Activated T-cell treated with anti-CD3 and anti-CD28 coated beads, Interleukin-2, amount 50 U/mL, for 4 hours (primary cell): Measurements from ENCODE around the gene TMEM87A. TPM values are rescaled to one million over a fixed set of nuclear protein-coding genes. Genes with fewer than 3 reads are reported as not detected.

Source experiments
- ATAC-seq, 2 donors: fragments of 200-7000 bp; cut with Tn5 transposase; one replicate each; pipeline ENCODE4 v1.10.0; 2021
- DNase-seq: peaks from one replicate; pipeline ENCODE4 v3.0.0-alpha.2; 2020
- H3K27me3 Mint-ChIP-seq: one replicate; pipeline ENCODE4 v1.8.0; 2021; ENCODE audit warnings: low read depth, mixed read lengths
- H3K36me3 Mint-ChIP-seq: one replicate; pipeline ENCODE4 v1.8.0; 2022; ENCODE audit warnings: mixed read lengths; ENCODE audit not compliant: insufficient read depth
- H3K4me1 Mint-ChIP-seq: one replicate; pipeline ENCODE4 v1.8.0; 2021; ENCODE audit warnings: low read depth, mixed read lengths
- H3K4me3 Mint-ChIP-seq: one replicate; pipeline ENCODE4 v1.8.0; 2021; ENCODE audit warnings: mild to moderate bottlenecking, moderate library complexity, mixed read lengths
- H3K9me3 Mint-ChIP-seq: one replicate; pipeline ENCODE4 v1.8.0; 2021; ENCODE audit warnings: mixed read lengths
- total RNA-seq, 3 donors: library from RNA; stranded (reverse); gene quantifications; one replicate each; pipeline ENCODE4 v1.2.1, GENCODE V29; 2021

TMEM87A gene
- total RNA-seq, 3 donors from 2014 or later, result 47.1 to 57.0 (median 56.4) TPM

DNA sequence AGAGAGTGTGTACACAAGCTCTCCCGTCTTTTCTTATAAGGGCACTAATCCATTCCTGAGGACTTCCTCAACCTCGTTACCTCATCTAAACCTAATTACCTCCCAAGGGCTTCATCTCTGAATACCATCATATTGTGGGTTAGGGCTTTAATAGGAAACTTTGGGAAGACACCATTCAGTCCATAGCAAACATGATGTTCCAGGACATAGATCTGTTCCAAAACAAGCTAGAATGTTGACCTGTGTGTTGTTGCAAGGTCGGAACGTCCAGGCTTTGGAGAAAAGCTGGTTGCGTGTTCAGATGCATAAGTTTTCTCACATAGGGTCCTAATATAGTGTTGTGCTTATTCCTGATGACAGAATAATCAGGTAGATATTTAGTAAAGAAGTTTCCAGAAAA lies 9.7 kb upstream of the TMEM87A start:
- Mint-ChIP-seq H3K36me3 (peaks cover 37% of the 10 kb centered on the region), H3K9me3 (no peaks in the 10 kb centered on the region), H3K4me3 (no peak overlapping the region), H3K4me1 (no peaks in the 10 kb centered on the region), H3K27me3 (no peaks in the 10 kb centered on the region)
- ATAC-seq, result no peak
- no peak for DNase-seq

DNA sequence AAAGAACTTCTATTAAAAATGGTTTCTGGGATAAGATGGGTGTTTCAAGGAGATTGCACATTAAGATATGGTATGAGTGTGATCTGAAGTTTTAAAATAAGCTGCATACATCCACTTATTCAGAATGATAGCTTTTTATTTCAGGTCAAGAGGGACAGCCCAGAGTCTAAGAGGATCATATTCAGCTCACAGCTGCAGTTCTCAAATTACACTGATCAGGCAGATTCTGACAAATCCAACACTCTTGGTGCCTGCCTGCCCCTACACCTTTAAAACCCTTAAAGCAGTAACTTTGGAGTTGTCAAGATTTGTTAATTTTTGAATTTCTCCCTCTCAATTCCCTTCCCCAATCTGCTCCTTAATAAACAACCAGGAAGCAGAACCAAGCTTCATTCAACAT lies 9.1 kb upstream of the TMEM87A start:
- no peak for ATAC-seq
- peaks cover 37% of the 10 kb centered on the region for H3K36me3 Mint-ChIP-seq
- H3K4me3 Mint-ChIP-seq, result no peak overlapping the region

DNA sequence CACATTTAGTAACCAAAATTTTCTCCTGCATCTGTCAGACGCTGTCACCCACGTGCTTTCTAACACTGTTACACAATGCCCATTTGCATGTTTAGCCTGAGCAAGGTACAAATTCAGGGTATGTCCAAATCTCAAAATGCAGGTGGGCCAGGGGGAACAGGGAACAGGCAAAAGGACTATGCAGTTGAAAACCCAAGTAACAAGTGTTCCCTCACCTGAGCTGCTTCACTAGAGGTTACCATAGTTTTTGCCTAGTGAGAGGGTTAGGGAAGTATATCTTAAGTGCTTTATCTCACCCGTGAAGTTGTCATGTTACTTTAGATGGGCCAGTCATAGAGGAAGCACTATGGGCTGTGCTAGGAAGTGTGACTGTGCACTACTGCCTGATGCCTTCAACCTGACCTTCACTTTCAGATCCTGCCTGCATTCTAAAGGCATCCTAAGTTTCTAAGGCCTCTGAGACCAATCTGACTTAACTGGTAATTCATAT lies 6.0 kb upstream of the TMEM87A start:
- no peaks in the 10 kb centered on the region for H3K9me3 Mint-ChIP-seq

More for the DNA sequence above, 9.1 kb upstream of the TMEM87A start:
- Mint-ChIP-seq H3K27me3 (no peaks in the 10 kb centered on the region), H3K4me1 (no peaks in the 10 kb centered on the region), H3K9me3 (no peaks in the 10 kb centered on the region)
- DNase-seq, result no peak

DNA sequence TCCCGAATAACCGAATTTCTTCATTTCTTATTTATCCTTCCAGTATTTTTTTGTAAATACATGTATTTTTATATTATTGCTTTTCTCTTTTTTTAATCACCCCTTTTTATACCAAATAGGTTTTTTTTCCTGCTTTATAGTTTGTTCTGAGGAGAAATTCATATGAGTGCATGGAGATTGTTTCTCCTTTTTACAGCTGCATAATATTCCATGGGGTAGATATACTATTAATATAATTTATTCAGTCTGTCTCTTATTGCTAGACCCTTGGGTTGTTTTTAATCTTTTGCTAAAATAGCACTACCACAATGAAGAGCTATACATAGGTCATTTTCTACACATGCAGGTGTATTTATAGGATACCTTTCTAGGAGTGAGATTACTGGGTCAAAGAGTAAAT lies 3.5 kb upstream of the TMEM87A start:
- Mint-ChIP-seq H3K9me3 (no peaks in the 10 kb centered on the region), H3K27me3 (no peaks in the 10 kb centered on the region), H3K4me3 (no peak overlapping the region), H3K4me1 (peaks cover 34% of the 10 kb centered on the region), H3K36me3 (peaks cover 13% of the 10 kb centered on the region)
- ATAC-seq (no peak), DNase-seq (no peak)

More for the DNA sequence above, 6.0 kb upstream of the TMEM87A start:
- H3K36me3 Mint-ChIP-seq, result peaks cover 23% of the 10 kb centered on the region
- no peak overlapping the region for H3K4me3 Mint-ChIP-seq
- DNase-seq (no peak), ATAC-seq (no peak)
- H3K4me1 Mint-ChIP-seq, result peaks cover 20% of the 10 kb centered on the region
- H3K27me3 Mint-ChIP-seq, result no peaks in the 10 kb centered on the region

DNA sequence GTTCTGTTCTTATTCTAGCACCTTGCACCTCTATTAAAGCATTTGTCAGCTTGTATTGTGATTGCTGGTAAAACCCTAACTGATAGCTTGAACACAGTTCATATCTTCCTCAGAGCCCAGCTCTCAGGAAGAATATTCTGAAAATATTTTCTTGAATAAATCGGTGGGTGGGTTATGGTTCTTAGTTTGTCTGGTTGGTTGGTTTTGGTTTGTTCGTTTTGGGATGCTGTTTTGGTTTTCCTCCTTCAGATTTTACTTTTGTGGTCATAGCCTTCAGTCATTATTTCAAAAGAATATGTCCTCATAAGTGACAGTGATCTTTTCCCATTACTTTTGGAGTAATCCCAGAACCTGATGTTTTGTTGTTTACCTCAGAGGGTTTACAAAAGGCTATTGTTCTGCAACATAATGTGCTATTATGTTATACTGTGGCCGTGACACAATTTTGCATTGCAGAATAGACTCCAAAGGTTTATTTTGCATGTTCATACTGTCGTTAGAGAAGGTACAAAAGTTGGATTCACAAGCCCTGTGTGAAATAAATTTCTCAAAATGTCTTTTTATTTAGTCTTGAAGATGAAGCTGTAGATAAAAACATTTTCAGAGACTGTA lies 2.7 kb upstream of the TMEM87A start:
- DNase-seq (no peak), ATAC-seq (no peak)
- Mint-ChIP-seq H3K36me3 (peaks cover 17% of the 10 kb centered on the region), H3K27me3 (no peaks in the 10 kb centered on the region), H3K4me1 (peaks cover 40% of the 10 kb centered on the region), H3K9me3 (no peaks in the 10 kb centered on the region), H3K4me3 (peak overlapping the region; percentile 56)

DNA sequence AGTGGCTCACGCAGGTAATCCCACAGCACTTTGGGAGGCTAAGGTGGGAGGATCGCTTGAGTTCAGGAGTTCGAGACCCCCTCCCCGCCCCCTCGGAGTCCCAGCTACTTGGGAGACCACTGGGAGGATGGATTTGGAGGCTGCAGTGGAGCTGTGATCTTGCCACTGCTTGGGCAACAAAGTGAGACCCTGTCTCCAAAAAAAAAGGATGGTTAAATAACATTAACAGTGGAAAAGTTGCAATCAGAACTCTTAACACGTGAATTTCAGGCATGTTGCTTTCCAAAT lies 1.4 kb upstream of the TMEM87A start:
- DNase-seq, result no peak
- ATAC-seq, result no peak
- Mint-ChIP-seq H3K36me3 (peaks cover 14% of the 10 kb centered on the region), H3K27me3 (no peaks in the 10 kb centered on the region), H3K9me3 (no peaks in the 10 kb centered on the region), H3K4me1 (peaks cover 51% of the 10 kb centered on the region), H3K4me3 (peak overlapping the region; percentile 98)

DNA sequence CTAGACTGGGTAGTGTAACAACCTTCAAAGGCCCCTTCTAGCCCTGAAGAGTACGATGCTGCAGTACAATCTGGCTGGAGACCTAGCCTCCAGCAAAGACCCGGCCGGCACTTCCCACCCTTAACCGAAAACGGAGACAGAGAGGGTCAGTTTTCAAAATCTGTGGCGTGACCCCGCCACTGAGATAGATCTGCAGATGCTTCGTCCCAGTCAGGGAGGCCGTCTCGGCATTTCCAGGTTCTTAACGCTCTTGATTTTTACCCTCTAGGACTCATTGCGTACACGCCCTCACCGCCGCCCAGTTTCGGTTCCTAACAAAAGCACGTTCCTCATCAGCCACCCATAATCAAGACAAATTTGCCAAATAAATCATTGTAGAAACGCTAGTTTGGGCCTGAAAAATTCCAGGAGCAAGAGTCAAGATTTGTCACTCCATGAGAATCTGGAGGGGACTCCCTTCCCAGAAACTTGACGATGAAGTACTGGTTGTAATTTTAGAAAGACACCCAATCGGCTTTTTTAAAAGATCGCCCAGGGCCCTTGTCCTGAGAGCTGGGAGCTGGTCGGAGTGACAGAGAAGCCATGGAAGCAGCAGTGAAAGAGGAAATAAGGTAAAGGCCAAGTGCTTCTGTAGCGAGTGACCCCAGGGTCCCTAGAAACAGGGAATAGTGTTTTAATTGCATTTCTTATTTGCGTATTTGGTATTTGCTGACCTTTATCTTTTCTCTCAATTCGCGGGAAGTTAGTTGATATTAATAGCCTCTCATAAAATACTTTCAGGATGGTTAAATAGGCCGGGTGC lies 868 bp upstream of the TMEM87A start:
- Mint-ChIP-seq H3K4me1 (peaks cover 54% of the 10 kb centered on the region), H3K36me3 (peaks cover 11% of the 10 kb centered on the region), H3K4me3 (peak overlapping the region; percentile 98), H3K27me3 (no peaks in the 10 kb centered on the region), H3K9me3 (no peaks in the 10 kb centered on the region)
- ATAC-seq, result peak; percentile 52 to 54
- peak; percentile 57 for DNase-seq

DNA sequence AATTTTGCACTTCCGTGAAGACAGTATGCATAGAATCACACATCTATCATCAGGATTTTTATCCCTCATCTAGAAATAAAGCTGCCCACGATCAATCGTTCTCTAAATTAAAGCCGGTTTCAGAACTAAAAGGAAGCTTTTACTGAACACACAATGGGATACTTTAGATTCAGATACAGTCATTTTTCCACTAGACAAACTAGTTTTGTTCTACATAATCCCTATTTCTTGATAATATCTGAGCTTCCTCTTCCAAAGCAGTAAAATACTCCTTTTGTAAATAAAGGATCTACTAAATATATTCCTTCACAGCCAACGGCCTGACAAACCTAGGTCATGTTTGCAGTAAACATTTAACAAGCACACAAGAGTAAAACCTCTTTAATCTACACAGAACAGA lies 2.2 kb downstream of the TMEM87A start:
- peaks cover 14% of the 10 kb centered on the region for H3K36me3 Mint-ChIP-seq
- no peak for ATAC-seq
- H3K4me3 Mint-ChIP-seq, result peak overlapping the region; percentile 27
- no peaks in the 10 kb centered on the region for H3K9me3 Mint-ChIP-seq
- DNase-seq, result no peak
- no peaks in the 10 kb centered on the region for H3K27me3 Mint-ChIP-seq
- H3K4me1 Mint-ChIP-seq, result peaks cover 53% of the 10 kb centered on the region

DNA sequence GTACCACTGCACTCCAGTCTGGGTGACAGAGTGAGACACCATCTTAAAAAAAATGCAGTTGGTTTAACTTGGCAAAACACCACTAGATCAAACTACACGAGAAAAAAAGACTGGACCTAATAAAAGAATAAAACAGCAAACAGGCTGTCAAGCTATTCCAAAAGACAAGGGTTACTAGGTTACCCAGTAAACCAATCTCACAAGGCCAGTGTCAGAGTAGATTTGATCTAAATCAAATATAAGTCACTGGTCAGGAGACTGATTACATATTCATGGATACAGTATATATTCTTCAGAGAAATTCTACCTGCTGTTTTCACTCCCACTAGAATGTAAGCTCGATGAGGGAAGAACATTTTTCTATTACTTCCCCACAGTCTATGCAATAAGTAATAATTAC lies 2.7 kb downstream of the TMEM87A start:
- H3K36me3 Mint-ChIP-seq, result peaks cover 17% of the 10 kb centered on the region
- peak overlapping the region; percentile 27 for H3K4me3 Mint-ChIP-seq
- H3K9me3 Mint-ChIP-seq, result no peaks in the 10 kb centered on the region
- ATAC-seq (no peak), DNase-seq (no peak)
- H3K4me1 Mint-ChIP-seq, result peaks cover 49% of the 10 kb centered on the region
- H3K27me3 Mint-ChIP-seq, result no peaks in the 10 kb centered on the region

DNA sequence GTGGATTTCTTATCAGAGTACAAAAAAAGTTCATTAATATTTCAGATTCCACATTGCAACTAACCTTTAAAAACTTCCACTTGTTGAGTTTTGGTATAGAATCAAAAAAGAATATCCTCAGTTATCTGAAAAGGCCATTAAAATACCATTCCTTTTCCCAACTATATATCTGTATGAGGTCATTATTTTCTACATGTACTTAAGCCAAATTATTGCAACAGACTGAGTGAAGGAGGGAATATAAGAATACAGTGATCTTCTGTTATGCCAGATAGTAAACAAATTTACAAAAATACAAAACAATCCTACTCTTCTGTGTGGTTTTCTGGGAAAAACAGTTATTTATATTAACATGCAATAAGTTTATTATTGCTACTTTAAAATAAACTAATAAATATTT lies 5.9 kb downstream of the TMEM87A start:
- no peak for DNase-seq
- no peaks in the 10 kb centered on the region for H3K9me3 Mint-ChIP-seq
- no peak for ATAC-seq
- H3K4me1 Mint-ChIP-seq, result peaks cover 33% of the 10 kb centered on the region
- H3K36me3 Mint-ChIP-seq, result peaks cover 39% of the 10 kb centered on the region
- H3K4me3 Mint-ChIP-seq, result no peak overlapping the region
- no peaks in the 10 kb centered on the region for H3K27me3 Mint-ChIP-seq

DNA sequence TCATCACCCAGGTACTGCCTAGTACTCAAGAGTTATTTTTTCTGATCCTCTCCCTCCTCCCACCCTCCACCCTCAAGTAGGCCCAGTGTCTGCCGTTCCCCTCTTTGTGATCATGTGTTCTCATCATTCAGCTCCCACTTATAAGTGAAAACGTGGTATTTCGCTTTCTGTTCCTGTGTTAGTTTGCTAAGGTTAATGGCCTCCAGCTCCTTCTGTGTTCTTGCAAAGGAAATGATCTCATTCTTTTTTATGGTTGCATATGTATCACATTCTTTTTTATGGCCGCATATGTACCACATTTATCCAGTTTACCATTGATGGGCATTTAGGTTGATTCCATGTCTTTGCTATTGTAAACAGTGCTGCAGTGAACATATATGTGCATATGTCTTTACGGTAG lies 8.4 kb downstream of the TMEM87A start:
- peak in 1 of 2 donors; percentile 27 for ATAC-seq

DNA sequence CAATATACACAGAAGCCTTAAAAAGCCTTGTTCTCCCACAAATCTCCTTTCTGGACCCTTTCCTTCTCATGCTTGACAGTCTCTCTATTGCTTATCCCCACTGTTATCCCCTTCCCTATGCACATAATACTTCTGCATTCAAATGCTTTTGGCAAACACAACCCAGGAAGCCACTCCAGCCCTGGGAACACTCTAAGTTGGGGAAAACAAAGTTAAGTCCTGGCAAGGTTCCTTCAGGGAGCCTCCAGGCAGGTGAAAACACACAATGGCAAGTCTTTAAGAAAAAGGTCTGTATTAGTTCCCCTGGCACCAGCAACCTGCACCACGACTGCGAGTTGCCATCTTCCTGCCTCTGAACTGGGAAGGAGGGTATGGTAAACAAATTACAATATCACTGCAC lies 19.9 kb downstream of the TMEM87A start:
- H3K4me3 Mint-ChIP-seq, result no peak overlapping the region
- DNase-seq (no peak), ATAC-seq (no peak)
- peaks cover 6% of the 10 kb centered on the region for H3K4me1 Mint-ChIP-seq
- H3K27me3 Mint-ChIP-seq, result no peaks in the 10 kb centered on the region
- H3K9me3 Mint-ChIP-seq, result peaks cover 12% of the 10 kb centered on the region
- H3K36me3 Mint-ChIP-seq, result peaks cover 38% of the 10 kb centered on the region

More for the DNA sequence above, 8.4 kb downstream of the TMEM87A start:
- H3K27me3 Mint-ChIP-seq, result no peaks in the 10 kb centered on the region
- no peak for DNase-seq
- H3K9me3 Mint-ChIP-seq, result no peaks in the 10 kb centered on the region
- peaks cover 47% of the 10 kb centered on the region for H3K36me3 Mint-ChIP-seq
- no peak overlapping the region for H3K4me3 Mint-ChIP-seq
- H3K4me1 Mint-ChIP-seq, result peaks cover 13% of the 10 kb centered on the region

DNA sequence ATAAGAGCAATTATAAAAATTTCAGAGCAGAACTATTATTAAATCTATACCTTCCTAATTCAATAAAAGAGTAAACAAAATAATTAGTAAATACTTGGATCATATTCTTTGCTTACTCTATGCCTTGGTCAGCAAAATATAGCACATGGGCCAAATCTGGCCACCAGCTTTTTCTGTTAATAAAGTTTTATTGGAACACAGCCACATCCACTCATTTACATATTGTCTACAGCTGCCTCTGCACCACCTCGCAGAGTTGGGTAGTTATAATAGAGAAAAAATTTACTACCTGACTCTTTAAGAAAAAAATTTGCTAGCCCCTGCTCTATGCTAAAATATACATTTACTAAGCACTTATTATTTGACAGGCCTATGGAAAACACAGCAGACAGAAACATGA lies 32.4 kb downstream of the TMEM87A start:
- no peak for DNase-seq
- H3K27me3 Mint-ChIP-seq, result no peaks in the 10 kb centered on the region
- peaks cover 42% of the 10 kb centered on the region for H3K36me3 Mint-ChIP-seq
- ATAC-seq, result no peak
- no peaks in the 10 kb centered on the region for H3K9me3 Mint-ChIP-seq
- H3K4me1 Mint-ChIP-seq, result peaks cover 6% of the 10 kb centered on the region
- no peak overlapping the region for H3K4me3 Mint-ChIP-seq

DNA sequence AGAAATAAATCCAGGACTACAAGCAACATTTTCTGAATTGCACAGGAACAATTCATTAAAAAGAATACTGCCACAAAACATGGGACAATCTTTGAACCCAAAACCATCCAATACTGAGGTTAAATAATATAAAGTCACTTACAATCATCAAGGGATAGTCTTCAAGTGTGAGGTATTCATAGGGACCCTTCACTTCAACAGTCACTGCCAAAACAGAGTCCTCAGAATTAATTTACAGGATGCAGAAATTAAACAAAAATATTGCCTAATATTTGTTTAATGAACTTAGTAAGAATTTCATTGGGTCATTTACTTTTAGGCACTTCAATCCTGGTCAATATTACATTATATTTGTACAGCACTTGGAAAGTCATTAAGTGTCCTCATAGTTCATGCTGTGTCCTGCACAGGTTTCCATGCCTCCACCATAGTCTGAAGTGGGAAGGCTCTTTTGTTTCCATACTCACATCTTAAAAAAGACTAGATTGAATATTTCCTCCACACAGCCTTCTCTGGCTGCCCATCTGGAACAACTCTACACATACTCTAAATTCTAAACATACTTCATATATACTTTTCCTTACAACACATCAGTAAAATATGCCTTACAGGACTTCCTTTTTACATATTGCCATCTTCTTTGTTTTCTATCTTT lies 33.6 kb downstream of the TMEM87A start:
- DNase-seq (no peak), ATAC-seq (no peak)
- Mint-ChIP-seq H3K4me1 (peaks cover 7% of the 10 kb centered on the region), H3K9me3 (no peaks in the 10 kb centered on the region), H3K27me3 (no peaks in the 10 kb centered on the region), H3K36me3 (peaks cover 49% of the 10 kb centered on the region), H3K4me3 (no peak overlapping the region)

DNA sequence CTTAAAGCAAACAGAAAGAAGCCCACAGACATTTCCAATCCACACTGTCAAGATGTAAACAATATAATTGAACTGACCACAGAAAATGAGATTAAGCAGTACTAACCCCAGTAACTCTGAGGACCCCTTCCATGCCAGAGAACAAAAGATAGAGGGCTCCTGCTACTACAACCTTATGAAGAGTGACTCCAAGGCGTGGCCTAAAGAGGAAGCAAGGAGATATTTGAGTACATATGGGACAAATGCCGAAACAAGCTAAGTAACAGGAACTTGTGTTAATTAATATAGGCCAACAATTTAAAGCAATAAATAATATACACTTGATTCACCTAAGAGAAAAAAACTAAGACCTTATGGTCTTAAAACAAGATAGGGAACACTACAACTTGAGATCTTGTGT lies 40.1 kb downstream of the TMEM87A start:
- no peak for DNase-seq
- Mint-ChIP-seq H3K27me3 (no peaks in the 10 kb centered on the region), H3K36me3 (peaks cover 44% of the 10 kb centered on the region), H3K4me3 (no peak overlapping the region), H3K9me3 (no peaks in the 10 kb centered on the region), H3K4me1 (peaks cover 1% of the 10 kb centered on the region)
- ATAC-seq, result no peak
